Osteoblast (primary cell): ENCODE data around the gene ATG4B. TPM values are rescaled to one million over a fixed set of nuclear protein-coding genes. Genes with fewer than 3 reads are reported as not detected.

Source experiments
- DNase-seq: peaks from one replicate; pipeline ENCODE4 v3.0.0; 2011; ENCODE audit warnings: low spot score, mixed read lengths; ENCODE audit not compliant: insufficient read length; ENCODE audit errors: missing footprints
- H2AFZ ChIP-seq: 2 replicates; pipeline ENCODE4 v1.6.0; 2011; ENCODE audit warnings: mild to moderate bottlenecking, low read length
- H3K27ac ChIP-seq: 2 replicates; pipeline ENCODE4 v1.5.1; 2011; ENCODE audit warnings: mild to moderate bottlenecking, low read depth, low read length, moderate library complexity
- H3K27me3 ChIP-seq: 2 replicates; pipeline ENCODE4 v1.6.0; 2012; ENCODE audit warnings: mild to moderate bottlenecking, control low read depth, inconsistent platforms, low read length, moderate library complexity; ENCODE audit not compliant: insufficient read depth
- H3K36me3 ChIP-seq: 2 replicates; pipeline ENCODE4 v1.5.1; 2011; ENCODE audit warnings: mild to moderate bottlenecking, low read length, control low read depth, moderate library complexity; ENCODE audit not compliant: insufficient read depth
- H3K4me1 ChIP-seq: 2 replicates; pipeline ENCODE4 v1.5.1; 2011; ENCODE audit warnings: mild to moderate bottlenecking, low read length, control low read depth, moderate library complexity; ENCODE audit not compliant: insufficient read depth
- H3K4me2 ChIP-seq: 2 replicates; pipeline ENCODE4 v1.6.0; 2011; ENCODE audit warnings: mild to moderate bottlenecking, low read length; ENCODE audit not compliant: insufficient read depth
- H3K4me3 ChIP-seq: fragments of 200-600 bp; sonication (generic); 3 replicates; pipeline ENCODE4 v1.5.1; 2012; ENCODE audit warnings: mild to moderate bottlenecking, low read length, inconsistent platforms; ENCODE audit not compliant: insufficient read depth
- H3K79me2 ChIP-seq: 2 replicates; pipeline ENCODE4 v1.6.0; 2012; ENCODE audit warnings: mild to moderate bottlenecking, low read length, control low read depth, inconsistent platforms; ENCODE audit not compliant: insufficient read depth
- H3K9me3 ChIP-seq: 2 replicates; pipeline ENCODE4 v1.5.1; 2011; ENCODE audit warnings: low read depth, low read length, control low read depth
- H4K20me1 ChIP-seq: 2 replicates; pipeline ENCODE4 v1.6.0; 2012; ENCODE audit warnings: mild to moderate bottlenecking, low read length, control low read depth; ENCODE audit not compliant: insufficient read depth
- CTCF ChIP-seq: IDR thresholded peaks from 2 replicates; pipeline ENCODE4 v1.5.1; 2011; ENCODE audit warnings: mild to moderate bottlenecking, low read depth, low read length, moderate library complexity; ENCODE audit errors: extremely low read depth
- total RNA-seq: library from RNA; depleted of rRNA; stranded (reverse); fragments of >200 nt; gene quantifications from 2 replicates; pipeline ENCODE4 v1.2.3, GENCODE V29; 2012

The ATG4B gene
- total RNA-seq, 1 donor, result 42.7 TPM

GRCh38 chr2:241652142-241652541 lies 14.6 kb downstream of the ATG4B start:
- H3K4me1 ChIP-seq, result no peaks in the 10 kb centered on the region
- H3K4me2 ChIP-seq, result no peak overlapping the region
- peaks cover 42% of the 10 kb centered on the region for H4K20me1 ChIP-seq
- H3K27ac ChIP-seq, result no peak overlapping the region
- no peak overlapping the region for H2AFZ ChIP-seq
- H3K79me2 ChIP-seq, result peaks cover 55% of the 10 kb centered on the region
- H3K9me3 ChIP-seq, result no peaks in the 10 kb centered on the region
- H3K36me3 ChIP-seq, result peaks cover 40% of the 10 kb centered on the region
- TF ChIP-seq CTCF, result no peak
- H3K4me3 ChIP-seq, result no peak overlapping the region
- no peaks in the 10 kb centered on the region for H3K27me3 ChIP-seq
- no peak for DNase-seq

GRCh38 chr2:241652722-241653121 lies 15.2 kb downstream of the ATG4B start:
- H3K36me3 ChIP-seq, result peaks cover 42% of the 10 kb centered on the region
- H3K79me2 ChIP-seq, result peaks cover 54% of the 10 kb centered on the region
- no peak for TF ChIP-seq CTCF
- H2AFZ ChIP-seq, result no peak overlapping the region
- H3K9me3 ChIP-seq, result no peaks in the 10 kb centered on the region
- H3K4me2 ChIP-seq, result no peak overlapping the region
- no peak overlapping the region for H3K27ac ChIP-seq
- no peak overlapping the region for H3K4me3 ChIP-seq
- H3K27me3 ChIP-seq, result no peaks in the 10 kb centered on the region
- H4K20me1 ChIP-seq, result peaks cover 41% of the 10 kb centered on the region
- H3K4me1 ChIP-seq, result no peaks in the 10 kb centered on the region
- no peak for DNase-seq

GRCh38 chr2:241653210-241653750 lies 15.8 kb downstream of the ATG4B start:
- H3K4me3 ChIP-seq, result no peak overlapping the region
- H3K4me1 ChIP-seq, result no peaks in the 10 kb centered on the region
- DNase-seq, result no peak
- H3K36me3 ChIP-seq, result peaks cover 45% of the 10 kb centered on the region
- H2AFZ ChIP-seq, result no peak overlapping the region
- H3K4me2 ChIP-seq, result no peak overlapping the region
- H4K20me1 ChIP-seq, result peaks cover 37% of the 10 kb centered on the region
- H3K27me3 ChIP-seq, result no peaks in the 10 kb centered on the region
- H3K27ac ChIP-seq, result no peak overlapping the region
- no peaks in the 10 kb centered on the region for H3K9me3 ChIP-seq
- TF ChIP-seq CTCF, result no peak
- peaks cover 49% of the 10 kb centered on the region for H3K79me2 ChIP-seq

- H3K4me2 ChIP-seq, result no peak overlapping the region
- no peak overlapping the region for H3K27ac ChIP-seq
- peaks cover 57% of the 10 kb centered on the region for H3K36me3 ChIP-seq
- H3K9me3 ChIP-seq, result no peaks in the 10 kb centered on the region
- H2AFZ ChIP-seq, result no peak overlapping the region
- H3K4me1 ChIP-seq, result no peaks in the 10 kb centered on the region
- peaks cover 36% of the 10 kb centered on the region for H3K79me2 ChIP-seq
- no peak overlapping the region for H3K4me3 ChIP-seq
- peak; percentile 35 for DNase-seq
- no peak for TF ChIP-seq CTCF
- H3K27me3 ChIP-seq, result no peaks in the 10 kb centered on the region
- H4K20me1 ChIP-seq, result peaks cover 26% of the 10 kb centered on the region
Observed at GRCh38 chr2:241654551-241654950, 17.1 kb downstream of the ATG4B start.
